Psoas muscle (tissue), 8 donors: ENCODE measurements around the gene FAM3D. TPM values are rescaled to one million over a fixed set of nuclear protein-coding genes. Genes with fewer than 3 reads are reported as not detected.

Experiments
- ATAC-seq, 4 donors: fragments of 200-7000 bp; cut with Tn5 transposase; one replicate each; pipeline ENCODE4 v1.9.1; 2020; ENCODE audit warnings: moderate library complexity in 3 of 4, mild to moderate bottlenecking in 2 of 4
- DNase-seq, 2 donors: peaks; one replicate each; pipeline ENCODE4 v3.0.0-alpha.2; 2020
- H3K27ac ChIP-seq: fragments of 200-600 bp; one replicate; pipeline ENCODE4 v1.8.0; 2022
- H3K27me3 ChIP-seq, 3 donors: fragments of 200-600 bp in 1 of 3; one replicate each; pipeline versions ENCODE4 v1.6.1 to v1.8.0; 2013 to 2022; ENCODE audit warnings: low read length in 2 of 3, mild to moderate bottlenecking in 2 of 3, moderate library complexity in 1 of 3; ENCODE audit not compliant: insufficient read depth in 3 of 3
- H3K36me3 ChIP-seq, 2 donors: fragments of 200-600 bp in 1 of 2; one replicate each; pipeline versions ENCODE4 v1.6.1 to v1.8.0; 2013 to 2022; ENCODE audit warnings: low read depth in 1 of 2, mild to moderate bottlenecking in 1 of 2, moderate library complexity in 1 of 2; ENCODE audit not compliant: insufficient read depth in 1 of 2
- H3K4me1 ChIP-seq: fragments of 200-600 bp; one replicate; pipeline ENCODE4 v1.8.0; 2022
- H3K4me3 ChIP-seq: fragments of 200-600 bp; one replicate; pipeline ENCODE4 v1.8.0; 2022; ENCODE audit warnings: mild to moderate bottlenecking
- H3K9me3 ChIP-seq: fragments of 200-600 bp; one replicate; pipeline ENCODE4 v1.8.0; 2022
- WGBS, 3 donors: extraction: QIAGEN DNeasy Blood & Tissue Kit; methylation state at CpG; one replicate each; pipeline versions ENCODE4 v1.1.6 to v1.1.7; 2013; 5-methylcytosine and 5-hydroxymethylcytosine counted together
- intact Hi-C, 2 donors: fragments of 100-400 bp; cut with DNase I; formaldehyde crosslinking; loops; one replicate each; pipeline versions ENCODE4 v1.11.0 to v1.14.2; 2022
- polyA plus RNA-seq, 3 donors: library from polyadenylated mRNA; stranded (reverse); fragments of 200-250 nt; gene quantifications; one replicate each; pipeline ENCODE4 v1.2.3, GENCODE V29; 2013
- total RNA-seq, 4 donors: library from RNA; stranded (reverse); fragmentation: NEBNext Ultra II Directional in 2 of 4; extraction: Animal tissue kit (Norgen Biotek cat#: 25700) in 2 of 4; gene quantifications; one replicate each; pipeline versions ENCODE4 v1.2.1 to v1.2.4, GENCODE V29; 2021 to 2023
- TF ChIP-seq, protein P1 (sequence below): fragments of 200-600 bp; IDR thresholded peaks from one replicate; pipeline ENCODE4 v1.8.0; 2022; ENCODE audit warnings: antibody characterized with exemption
- donor health status: healthy with polysubstance abuse.
- donor health status: DM: no; HTN: no; CAD: no; lungs with moderate emphysema.
- donor health status: Bipolar disorder and iron deficiency.
- donor health status: healthy.
- donor health status: DM: yes; HTN: yes; CAD: no.
- donor health status: DM: no; HTN: no; CAD: no.
- donor health status: DM: no; HTN: no; CAD: no.
- donor health status: DM: yes; HTN: yes; CAD: no.

Gene FAM3D
- total and polyA plus RNA-seq, 7 donors, result 0.05 TPM; not detected in 6

DNA sequence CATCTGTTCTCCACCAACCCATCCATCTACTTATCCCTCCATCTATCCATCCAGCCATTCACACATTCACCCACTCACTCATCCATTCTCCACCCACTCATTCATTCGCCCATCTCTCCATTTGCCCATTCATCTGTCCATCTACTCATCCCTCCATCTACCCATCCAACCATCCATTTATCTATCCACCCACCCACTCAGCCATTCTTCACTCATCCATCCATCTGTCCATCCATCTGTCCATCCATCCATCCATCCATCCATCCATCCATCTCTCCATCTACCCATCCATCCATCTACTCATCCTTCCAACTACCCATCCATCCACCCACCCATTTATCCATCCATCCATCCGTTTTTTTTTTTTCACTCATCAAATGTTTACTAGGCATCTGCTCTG is 13.9 kb downstream of the FAM3D start:
- WGBS, 3 donors, result 19 to 82% (median 23%) methylated on average over 2 of the region's 2 CpGs

DNA sequence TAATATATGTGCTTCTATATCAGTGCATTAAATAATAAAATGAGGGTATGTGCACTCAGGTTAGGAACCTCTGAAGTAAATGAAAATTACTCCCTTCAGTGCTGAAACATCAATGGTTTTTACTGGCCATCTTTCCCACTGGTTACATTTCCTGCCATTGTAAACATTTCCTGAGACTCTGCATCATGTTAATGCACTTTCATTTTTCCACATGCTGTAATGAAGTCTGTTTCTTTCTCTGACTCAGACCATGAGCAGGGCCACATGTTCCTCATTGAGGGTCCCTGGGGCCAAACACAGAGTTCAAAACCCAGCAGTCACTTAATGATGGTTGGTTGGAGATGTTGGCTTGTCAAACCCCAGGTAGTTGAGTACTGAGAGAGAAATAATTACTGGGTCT is 15.3 kb downstream of the FAM3D start:
- DNase-seq, result no peak
- intact Hi-C loops, result no loop called here
- H3K4me1 ChIP-seq, result no peaks in the 10 kb centered on the region
- TF ChIP-seq, protein P1, sequence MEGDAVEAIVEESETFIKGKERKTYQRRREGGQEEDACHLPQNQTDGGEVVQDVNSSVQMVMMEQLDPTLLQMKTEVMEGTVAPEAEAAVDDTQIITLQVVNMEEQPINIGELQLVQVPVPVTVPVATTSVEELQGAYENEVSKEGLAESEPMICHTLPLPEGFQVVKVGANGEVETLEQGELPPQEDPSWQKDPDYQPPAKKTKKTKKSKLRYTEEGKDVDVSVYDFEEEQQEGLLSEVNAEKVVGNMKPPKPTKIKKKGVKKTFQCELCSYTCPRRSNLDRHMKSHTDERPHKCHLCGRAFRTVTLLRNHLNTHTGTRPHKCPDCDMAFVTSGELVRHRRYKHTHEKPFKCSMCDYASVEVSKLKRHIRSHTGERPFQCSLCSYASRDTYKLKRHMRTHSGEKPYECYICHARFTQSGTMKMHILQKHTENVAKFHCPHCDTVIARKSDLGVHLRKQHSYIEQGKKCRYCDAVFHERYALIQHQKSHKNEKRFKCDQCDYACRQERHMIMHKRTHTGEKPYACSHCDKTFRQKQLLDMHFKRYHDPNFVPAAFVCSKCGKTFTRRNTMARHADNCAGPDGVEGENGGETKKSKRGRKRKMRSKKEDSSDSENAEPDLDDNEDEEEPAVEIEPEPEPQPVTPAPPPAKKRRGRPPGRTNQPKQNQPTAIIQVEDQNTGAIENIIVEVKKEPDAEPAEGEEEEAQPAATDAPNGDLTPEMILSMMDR, result no peak
- H3K27ac ChIP-seq, result no peak overlapping the region
- no peaks in the 10 kb centered on the region for H3K36me3 ChIP-seq
- H3K9me3 ChIP-seq, result no peaks in the 10 kb centered on the region
- no peak for ATAC-seq
- H3K27me3 ChIP-seq, result peaks cover 0 to 6% (median 0%) of the 10 kb centered on the region in 3 donors
- H3K4me3 ChIP-seq, result no peak overlapping the region

More for the DNA sequence above, 13.9 kb downstream of the FAM3D start:
- TF ChIP-seq, protein P1, result no peak
- ATAC-seq, result no peak
- DNase-seq, result no peak
- no peaks in the 10 kb centered on the region for H3K36me3 ChIP-seq
- H3K4me1 ChIP-seq, result no peaks in the 10 kb centered on the region
- intact Hi-C loops, result no loop called here
- no peak overlapping the region for H3K27ac ChIP-seq
- H3K9me3 ChIP-seq, result no peaks in the 10 kb centered on the region
- no peak overlapping the region for H3K4me3 ChIP-seq
- H3K27me3 ChIP-seq, result peaks cover 0 to 6% (median 0%) of the 10 kb centered on the region in 3 donors

DNA sequence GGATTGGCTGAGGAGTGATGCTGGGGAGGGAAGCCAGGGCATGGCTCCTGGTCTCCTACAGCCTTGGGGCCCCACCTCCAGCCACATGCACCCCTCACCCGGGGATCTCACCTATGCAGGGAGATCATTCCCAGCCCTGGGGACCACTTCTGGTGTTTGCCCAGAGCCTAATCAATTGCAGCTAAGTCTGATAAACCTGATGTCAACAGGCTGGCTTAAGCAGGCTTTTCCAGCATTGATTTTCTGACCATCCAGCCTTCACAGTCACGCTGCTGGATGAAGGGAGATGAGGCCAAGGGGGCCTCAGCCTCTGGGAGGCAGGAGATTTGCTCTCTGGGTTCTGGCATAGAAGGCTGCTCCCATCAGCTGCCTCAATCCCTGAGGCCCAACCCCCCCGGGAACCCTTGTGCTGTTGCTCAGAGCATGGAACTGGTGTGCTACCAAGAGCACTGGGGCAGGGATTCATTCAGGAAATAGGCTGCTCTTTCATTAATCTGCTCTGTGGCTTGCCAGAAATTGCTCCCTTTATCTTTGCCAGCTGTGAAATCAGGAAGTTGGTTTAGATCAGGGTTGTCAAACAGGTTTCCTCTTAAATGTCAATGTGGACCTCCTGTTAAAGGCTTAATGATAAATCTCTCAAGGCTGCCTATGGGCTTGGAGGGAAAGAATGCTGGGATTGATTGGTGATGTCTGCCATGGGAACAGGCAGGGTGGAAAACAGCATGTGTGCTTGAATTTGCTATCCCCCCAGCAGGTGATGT is 19.0 kb downstream of the FAM3D start:
- DNase-seq (no peak), ATAC-seq (no peak)
- TF ChIP-seq, protein P1, result no peak
- Histone ChIP-seq H3K4me3 (no peak overlapping the region), H3K27me3 (no peaks in the 10 kb centered on the region), H3K9me3 (no peaks in the 10 kb centered on the region), H3K4me1 (no peaks in the 10 kb centered on the region), H3K27ac (no peak overlapping the region), H3K36me3 (no peaks in the 10 kb centered on the region)
- intact Hi-C loops, result loop anchor here in 1 of 2 donors (10.0 kb wide), 1 partner anchor 407 kb away; the partner anchor contains the start of gene CFAP20DC
- 59 to 80% (median 78%) methylated on average over 3 of the region's 3 CpGs for WGBS, 3 donors

DNA sequence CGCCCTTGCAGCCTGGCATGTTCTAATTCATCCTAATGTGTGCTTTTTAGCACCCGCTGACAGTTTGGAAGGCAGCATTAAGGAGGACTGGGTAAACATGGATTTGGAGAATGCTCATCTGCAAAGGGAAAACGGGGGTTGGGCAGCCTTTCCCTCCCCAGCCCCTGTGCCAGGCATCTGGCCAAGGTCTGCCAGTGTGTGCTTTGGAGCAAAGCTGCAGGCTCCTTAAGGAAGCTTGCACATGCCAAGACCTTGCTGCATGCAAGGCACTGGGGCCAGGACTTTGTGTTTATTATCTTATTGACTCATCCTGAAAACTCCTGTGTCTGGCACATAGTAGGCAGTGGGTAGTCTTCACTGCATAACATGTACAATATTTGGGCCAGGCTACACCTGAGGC is 20.1 kb downstream of the FAM3D start:
- H3K4me1 ChIP-seq, result no peaks in the 10 kb centered on the region
- no peaks in the 10 kb centered on the region for H3K27me3 ChIP-seq
- ATAC-seq (no peak), DNase-seq (no peak)
- no peaks in the 10 kb centered on the region for H3K9me3 ChIP-seq
- intact Hi-C loops, result loop anchor here in 1 of 2 donors (10.0 kb wide), 1 partner anchor 408 kb away; the partner anchor contains the start of gene CFAP20DC
- H3K36me3 ChIP-seq, result no peaks in the 10 kb centered on the region
- H3K4me3 ChIP-seq, result no peak overlapping the region
- TF ChIP-seq, protein P1, result no peak
- no peak overlapping the region for H3K27ac ChIP-seq
- 76 to 86% (median 82%) methylated on average over 3 of the region's 3 CpGs for WGBS, 3 donors
